Measurements from ENCODE around the gene TCF7L2. TPM values are rescaled to one million over a fixed set of nuclear protein-coding genes. Genes with fewer than 3 reads are reported as not detected.

The TCF7L2 gene
- total RNA-seq, 1 experiment from 2014 or later, result 22.1 TPM

DNA sequence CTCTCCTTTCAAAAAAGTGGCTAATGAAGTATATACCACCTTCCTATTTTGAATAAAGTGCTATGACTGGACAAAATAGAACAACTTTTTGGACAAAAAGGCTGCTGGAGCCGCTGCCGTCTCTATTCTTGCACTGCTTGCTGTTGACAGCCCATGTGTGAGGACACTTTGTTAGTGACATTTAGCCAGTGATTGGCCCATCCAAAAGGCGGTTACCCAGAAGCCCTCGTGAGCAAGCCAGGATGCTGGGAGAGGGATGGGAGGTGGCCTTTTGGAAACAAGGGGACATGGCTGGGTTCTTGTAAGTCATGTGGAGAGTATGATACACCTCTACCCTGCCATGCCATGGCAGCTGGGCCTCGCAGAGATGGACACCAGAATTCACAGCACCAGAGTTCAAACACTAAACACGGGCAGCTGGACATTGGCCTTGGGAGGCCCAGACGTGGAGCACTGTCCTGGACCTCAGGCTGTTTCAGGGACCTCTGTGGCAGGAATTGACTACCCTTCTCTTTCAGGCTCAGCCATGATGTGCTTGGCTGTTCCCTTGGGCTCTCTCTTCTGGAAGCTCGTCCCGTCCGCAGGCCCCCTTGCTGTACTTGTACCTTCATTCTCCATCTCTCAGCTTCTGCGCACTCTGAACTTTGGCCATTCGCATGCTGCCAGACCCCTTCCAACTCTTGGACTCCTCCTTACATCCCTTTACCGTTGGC lies 118.3 kb downstream of the TCF7L2 start:
- Histone ChIP-seq H3K4me1 (peaks cover 7% of the 10 kb centered on the region), H3K9me3 (replicated peaks) (no peaks in the 10 kb centered on the region), H3K27ac (no peak overlapping the region)

DNA sequence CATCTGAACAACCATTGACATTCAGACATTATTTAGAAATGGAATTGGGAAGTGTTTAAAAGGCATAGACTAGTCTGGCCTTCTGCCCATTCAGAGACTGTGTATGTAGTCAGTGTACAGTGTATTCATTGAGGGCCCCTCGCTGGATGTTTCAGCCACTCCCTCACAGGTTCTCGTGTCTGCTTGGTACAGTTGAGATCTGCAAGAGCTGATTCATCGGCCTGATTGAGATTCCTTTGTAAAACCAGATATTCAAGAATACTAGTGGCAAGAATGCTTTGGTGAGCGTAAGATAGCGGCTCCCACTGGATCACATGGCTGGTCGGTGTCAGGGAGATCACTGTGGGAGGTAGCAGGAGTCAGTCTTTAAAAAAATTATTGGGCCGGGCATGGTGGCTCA lies 119.5 kb downstream of the TCF7L2 start:
- no peaks in the 10 kb centered on the region for H3K27me3 ChIP-seq
- H3K36me3 ChIP-seq, result peaks cover 16% of the 10 kb centered on the region
- no peaks in the 10 kb centered on the region for H3K4me1 ChIP-seq
- H3K4me3 ChIP-seq, result no peak overlapping the region
- H3K9me3 ChIP-seq (replicated peaks), result no peaks in the 10 kb centered on the region
- no peak for DNase-seq
- no peak overlapping the region for H3K27ac ChIP-seq

More for the DNA sequence above, 118.3 kb downstream of the TCF7L2 start:
- Histone ChIP-seq H3K36me3 (peaks cover 16% of the 10 kb centered on the region), H3K4me3 (no peak overlapping the region), H3K27me3 (no peaks in the 10 kb centered on the region)
- DNase-seq, result no peak

DNA sequence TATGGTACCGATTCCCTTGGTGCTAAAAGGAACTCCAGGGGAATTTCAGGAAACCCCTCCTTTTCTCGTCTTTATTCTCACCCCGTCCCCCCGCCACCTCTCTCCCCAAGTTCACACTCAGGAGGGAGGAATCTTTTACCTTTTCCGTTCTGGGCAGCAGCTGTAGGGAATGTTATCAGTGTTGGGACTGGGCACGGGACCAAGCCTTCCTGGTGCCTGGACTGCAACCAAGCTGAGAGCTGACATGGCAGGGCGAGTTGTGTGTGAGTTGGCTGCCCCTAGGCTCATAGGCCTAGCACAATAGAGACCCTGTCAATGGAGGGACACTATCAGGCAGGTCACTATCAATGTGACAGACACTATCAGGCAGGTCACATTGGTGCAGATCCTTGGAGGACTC lies 121.4 kb downstream of the TCF7L2 start:
- DNase-seq, result no peak

GRCh38 chr10:113073549-113074189 lies 123.6 kb downstream of the TCF7L2 start:
- Histone ChIP-seq H3K4me3 (no peak overlapping the region), H3K4me1 (peaks cover 6% of the 10 kb centered on the region; the same call in 1 of the 2 replicates), H3K27ac (no peak overlapping the region), H3K9me3 (replicated peaks) (no peaks in the 10 kb centered on the region), H3K27me3 (no peaks in the 10 kb centered on the region), H3K36me3 (peaks cover 17% of the 10 kb centered on the region)
- peak; percentile 39 to 46 for DNase-seq

More for the DNA sequence above, 121.4 kb downstream of the TCF7L2 start:
- H3K27me3 ChIP-seq, result no peaks in the 10 kb centered on the region
- H3K27ac ChIP-seq, result no peak overlapping the region
- no peak overlapping the region for H3K4me3 ChIP-seq
- H3K4me1 ChIP-seq, result no peaks in the 10 kb centered on the region
- H3K9me3 ChIP-seq (replicated peaks), result no peaks in the 10 kb centered on the region
- H3K36me3 ChIP-seq, result peaks cover 16% of the 10 kb centered on the region

GRCh38 chr10:113076949-113077348 lies 126.9 kb downstream of the TCF7L2 start:
- no peak for DNase-seq
- H3K9me3 ChIP-seq (replicated peaks), result no peaks in the 10 kb centered on the region
- peaks cover 8% of the 10 kb centered on the region; the same call in 1 of the 2 replicates for H3K36me3 ChIP-seq
- H3K27me3 ChIP-seq, result no peaks in the 10 kb centered on the region
- peaks cover 6% of the 10 kb centered on the region; the same call in 1 of the 2 replicates for H3K4me1 ChIP-seq
- no peak overlapping the region for H3K27ac ChIP-seq
- H3K4me3 ChIP-seq, result no peak overlapping the region

GRCh38 chr10:113078282-113078907 lies 128.3 kb downstream of the TCF7L2 start:
- Histone ChIP-seq H3K4me3 (no peak overlapping the region), H3K27me3 (no peaks in the 10 kb centered on the region), H3K9me3 (replicated peaks) (no peaks in the 10 kb centered on the region), H3K4me1 (peaks cover 6% of the 10 kb centered on the region; the same call in 1 of the 2 replicates), H3K27ac (0 out of 2 replicates have a peak overlapping the region, but pooled peaks have one; percentile 7), H3K36me3 (peaks cover 8% of the 10 kb centered on the region; the same call in 1 of the 2 replicates)
- peak; percentile 59 to 71 for DNase-seq

DNA sequence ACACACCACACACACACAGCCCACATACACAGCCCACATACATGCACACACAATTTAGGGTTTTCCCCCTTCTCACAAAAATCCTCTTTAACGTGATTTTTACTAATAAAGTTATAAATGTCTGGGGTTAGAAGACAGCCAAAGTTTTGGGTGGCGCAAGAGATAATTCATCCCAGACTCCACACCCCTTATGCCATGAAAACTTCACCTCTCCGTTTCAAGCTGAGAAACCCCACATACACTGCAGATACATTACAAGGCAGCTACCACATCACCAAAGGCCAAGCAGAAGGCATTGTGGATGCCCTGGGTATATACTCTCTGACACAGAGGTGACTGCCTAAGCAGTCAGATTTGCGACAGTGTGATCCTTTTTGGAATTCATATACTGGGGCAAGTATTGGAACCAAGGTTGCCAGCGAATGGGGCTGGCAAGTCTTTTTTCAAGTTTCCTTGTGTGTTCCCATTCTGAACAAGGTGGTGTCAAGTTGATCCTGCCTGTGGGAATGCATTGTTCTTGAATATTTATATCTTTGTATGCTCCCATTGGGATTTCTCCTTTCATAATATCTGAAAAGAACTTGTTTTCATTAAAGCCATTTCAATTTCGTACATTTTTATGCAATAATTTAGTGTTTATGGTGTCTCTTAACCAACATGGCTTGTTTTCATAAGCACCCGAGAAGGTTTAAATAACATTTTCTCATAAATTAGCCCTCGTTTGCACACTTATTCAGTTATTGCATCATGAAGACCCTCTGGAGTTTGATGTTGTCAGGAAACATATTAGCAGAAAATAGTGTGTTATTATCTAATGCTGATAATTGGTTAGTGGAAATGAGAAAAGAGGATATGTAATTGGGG lies 130.2 kb downstream of the TCF7L2 start:
- DNase-seq, result no peak
- H3K27ac ChIP-seq, result no peak overlapping the region
- peaks cover 10% of the 10 kb centered on the region for H3K36me3 ChIP-seq
- no peak overlapping the region for H3K4me3 ChIP-seq
- peaks cover 6% of the 10 kb centered on the region; the same call in 1 of the 2 replicates for H3K4me1 ChIP-seq
- H3K9me3 ChIP-seq (replicated peaks), result no peaks in the 10 kb centered on the region
- H3K27me3 ChIP-seq, result no peaks in the 10 kb centered on the region

GRCh38 chr10:113080925-113081229 lies 130.8 kb downstream of the TCF7L2 start:
- Histone ChIP-seq H3K4me1 (peaks cover 6% of the 10 kb centered on the region; the same call in 1 of the 2 replicates), H3K27ac (no peak overlapping the region), H3K27me3 (no peaks in the 10 kb centered on the region), H3K36me3 (peaks cover 11% of the 10 kb centered on the region), H3K4me3 (no peak overlapping the region), H3K9me3 (replicated peaks) (no peaks in the 10 kb centered on the region)
- no peak for DNase-seq

DNA sequence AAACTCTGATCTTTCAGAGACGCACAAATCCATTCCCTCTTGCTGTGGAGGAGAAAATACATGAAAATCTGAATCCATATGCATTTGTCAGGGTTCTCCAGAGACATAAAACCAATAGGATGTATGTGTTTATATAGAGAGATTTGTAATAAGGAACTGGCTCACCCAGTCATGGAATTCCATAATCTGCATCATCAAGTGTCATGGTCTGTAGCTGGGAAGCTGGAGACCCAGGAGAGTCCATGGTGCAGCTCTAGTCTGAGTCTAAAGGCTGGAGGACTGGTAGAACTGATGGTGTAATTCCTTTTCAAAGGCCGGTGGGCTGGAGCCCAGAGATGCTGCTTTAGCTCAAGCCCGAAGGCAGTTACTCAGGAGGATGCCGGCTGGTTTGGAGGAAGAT lies 134.0 kb downstream of the TCF7L2 start:
- no peaks in the 10 kb centered on the region for H3K9me3 ChIP-seq (replicated peaks)
- H3K4me3 ChIP-seq, result no peak overlapping the region
- H3K36me3 ChIP-seq, result peaks cover 5% of the 10 kb centered on the region; the same call in 1 of the 2 replicates
- no peak overlapping the region for H3K27ac ChIP-seq
- peaks cover 16% of the 10 kb centered on the region for H3K4me1 ChIP-seq
- no peak for DNase-seq
- no peaks in the 10 kb centered on the region for H3K27me3 ChIP-seq

DNA sequence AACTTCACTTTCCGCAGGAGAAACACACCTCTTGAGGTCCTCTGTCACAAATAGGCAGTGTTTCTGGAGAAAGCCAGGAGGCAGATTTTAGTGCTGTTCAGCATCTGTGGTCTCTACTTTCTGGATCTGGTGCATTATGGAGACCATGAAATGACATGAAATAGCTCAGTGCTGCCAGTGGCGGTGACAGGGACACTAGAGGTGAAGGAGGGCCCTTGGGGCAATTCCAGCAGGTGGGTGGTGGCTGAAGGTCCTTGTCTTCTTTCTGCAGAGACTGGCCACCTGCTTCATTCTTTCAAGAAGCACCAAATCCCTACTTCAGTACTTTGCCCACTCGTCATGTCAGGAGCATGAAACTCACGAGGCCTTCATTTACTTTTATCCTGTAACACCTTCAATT lies 135.7 kb downstream of the TCF7L2 start:
- H3K9me3 ChIP-seq (replicated peaks), result no peaks in the 10 kb centered on the region
- peaks cover 16% of the 10 kb centered on the region for H3K4me1 ChIP-seq
- H3K4me3 ChIP-seq, result no peak overlapping the region
- H3K27me3 ChIP-seq, result no peaks in the 10 kb centered on the region
- no peak overlapping the region for H3K27ac ChIP-seq
- no peak for DNase-seq
- H3K36me3 ChIP-seq, result peaks cover 3% of the 10 kb centered on the region; the same call in 1 of the 2 replicates

DNA sequence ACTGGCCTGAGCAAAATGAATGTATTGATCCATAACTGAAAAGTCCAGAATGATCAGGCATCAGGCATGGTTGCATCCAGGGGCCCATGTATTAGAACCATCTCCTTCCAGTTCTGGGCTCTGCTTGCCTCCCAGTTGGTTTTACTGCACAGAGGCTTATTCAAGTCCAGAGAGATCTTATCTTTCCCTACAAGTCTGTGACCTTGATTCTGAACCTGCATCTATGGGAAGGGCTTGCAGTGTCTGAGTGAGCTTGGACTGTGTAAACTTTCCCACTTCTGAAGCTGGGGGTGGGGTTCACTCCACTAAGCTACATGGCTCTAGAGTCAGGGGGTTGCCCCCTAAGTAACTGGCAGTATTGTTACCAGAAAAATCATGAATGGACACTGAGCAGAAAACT lies 136.2 kb downstream of the TCF7L2 start:
- H3K4me1 ChIP-seq, result peaks cover 16% of the 10 kb centered on the region
- no peak overlapping the region for H3K4me3 ChIP-seq
- DNase-seq, result no peak
- peaks cover 3% of the 10 kb centered on the region; the same call in 1 of the 2 replicates for H3K36me3 ChIP-seq
- no peaks in the 10 kb centered on the region for H3K9me3 ChIP-seq (replicated peaks)
- peak overlapping the region; percentile 46; the same call in 1 of the 2 replicates for H3K27ac ChIP-seq
- H3K27me3 ChIP-seq, result no peaks in the 10 kb centered on the region

DNA sequence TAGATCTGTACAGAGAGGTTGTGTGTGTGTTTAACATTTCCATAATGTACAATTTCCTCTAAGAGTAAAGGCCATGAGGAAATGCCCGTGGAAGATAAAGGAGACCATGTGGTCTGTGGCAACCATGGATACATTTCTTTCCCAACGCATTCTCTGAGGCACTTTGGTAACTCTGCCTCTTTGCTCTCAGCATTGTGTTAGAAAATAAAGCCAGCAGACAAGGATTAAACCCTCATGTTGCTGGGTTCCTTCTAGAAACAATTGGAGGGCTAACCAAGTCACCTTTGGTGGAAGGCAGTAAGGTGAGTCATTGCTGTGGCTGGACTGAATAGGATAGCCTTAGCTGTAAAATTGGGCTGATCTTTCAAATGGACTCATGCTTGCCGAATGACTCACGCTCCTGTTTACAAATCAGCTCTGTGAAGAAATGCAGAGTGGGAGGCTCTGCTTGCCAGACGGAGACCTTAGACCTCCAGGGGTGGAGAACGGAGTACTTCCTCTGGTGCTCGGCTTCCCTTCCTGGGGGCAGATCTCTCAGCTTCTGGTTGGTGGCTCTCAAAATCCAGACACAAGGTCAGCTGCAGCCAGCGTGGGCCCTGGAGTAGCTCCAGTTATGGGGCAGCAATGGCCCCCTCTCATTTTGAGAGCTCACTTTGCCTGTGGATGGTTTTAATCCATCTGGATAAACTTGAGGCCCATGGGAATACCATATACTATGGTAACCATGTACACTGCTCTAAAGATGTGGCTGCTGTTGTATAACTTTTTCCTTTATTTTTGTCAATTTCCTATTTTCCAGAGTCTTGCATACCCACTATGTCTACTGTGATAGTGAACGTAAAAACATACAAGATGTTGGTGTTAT lies 137.3 kb downstream of the TCF7L2 start:
- Histone ChIP-seq H3K27me3 (no peaks in the 10 kb centered on the region), H3K4me3 (no peak overlapping the region), H3K36me3 (peaks cover 8% of the 10 kb centered on the region), H3K27ac (peak overlapping the region; percentile 46), H3K9me3 (replicated peaks) (no peaks in the 10 kb centered on the region), H3K4me1 (peaks cover 16% of the 10 kb centered on the region)
- DNase-seq, result peak; percentile 79 to 82

DNA sequence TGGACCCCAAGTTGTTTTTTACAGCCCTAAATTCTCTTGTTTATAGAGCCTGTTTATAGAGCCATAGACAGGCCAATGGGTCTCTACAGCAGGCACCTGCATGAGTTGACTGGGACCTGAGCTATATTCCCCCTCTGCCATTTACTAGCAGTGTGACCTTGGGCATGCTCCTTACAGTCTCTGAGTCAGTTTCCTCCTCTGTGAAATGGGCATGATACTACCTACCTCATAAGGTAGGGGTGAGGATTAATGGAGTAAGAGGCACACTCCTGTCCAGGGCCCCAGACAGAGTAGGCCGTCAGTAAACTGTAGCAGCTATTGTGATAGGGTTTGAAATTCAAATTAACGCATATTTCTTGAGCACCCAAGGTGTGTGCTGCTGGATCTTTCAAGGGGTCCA lies 138.1 kb downstream of the TCF7L2 start:
- H3K36me3 ChIP-seq, result peaks cover 8% of the 10 kb centered on the region
- H3K4me1 ChIP-seq, result peaks cover 16% of the 10 kb centered on the region
- H3K27ac ChIP-seq, result no peak overlapping the region
- H3K9me3 ChIP-seq (replicated peaks), result no peaks in the 10 kb centered on the region
- DNase-seq, result no peak
- H3K4me3 ChIP-seq, result no peak overlapping the region
- H3K27me3 ChIP-seq, result no peaks in the 10 kb centered on the region

DNA sequence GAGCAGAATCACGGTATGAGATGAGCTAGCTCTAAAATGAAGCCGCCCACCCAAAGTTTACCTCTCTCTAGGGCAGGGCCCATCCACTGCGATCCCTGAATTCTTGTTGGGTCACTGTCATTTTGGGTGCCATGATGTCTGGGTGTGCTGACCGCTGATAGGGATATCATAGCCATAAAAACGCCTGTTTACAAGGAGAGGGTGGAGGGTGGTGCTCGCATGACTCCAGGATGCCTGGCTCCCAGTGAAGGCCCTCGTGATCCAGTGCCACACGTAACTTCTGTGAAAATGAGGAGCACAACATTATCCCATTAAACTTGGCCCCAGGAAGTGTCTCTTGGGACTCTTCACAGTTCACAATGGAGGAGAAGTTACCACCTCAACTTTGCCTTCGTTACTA lies 139.5 kb downstream of the TCF7L2 start:
- Histone ChIP-seq H3K27me3 (no peaks in the 10 kb centered on the region), H3K4me3 (no peak overlapping the region), H3K9me3 (replicated peaks) (no peaks in the 10 kb centered on the region), H3K27ac (no peak overlapping the region), H3K4me1 (peaks cover 16% of the 10 kb centered on the region), H3K36me3 (peaks cover 8% of the 10 kb centered on the region)
- DNase-seq, result no peak

Measured in SJCRH30 (cell line).